ENCODE data around the gene GNS. TPM values are rescaled to one million over a fixed set of nuclear protein-coding genes. Genes with fewer than 3 reads are reported as not detected.

The GNS gene
- total RNA-seq, 1 experiment from 2014 or later, result 64.1 TPM

DNA sequence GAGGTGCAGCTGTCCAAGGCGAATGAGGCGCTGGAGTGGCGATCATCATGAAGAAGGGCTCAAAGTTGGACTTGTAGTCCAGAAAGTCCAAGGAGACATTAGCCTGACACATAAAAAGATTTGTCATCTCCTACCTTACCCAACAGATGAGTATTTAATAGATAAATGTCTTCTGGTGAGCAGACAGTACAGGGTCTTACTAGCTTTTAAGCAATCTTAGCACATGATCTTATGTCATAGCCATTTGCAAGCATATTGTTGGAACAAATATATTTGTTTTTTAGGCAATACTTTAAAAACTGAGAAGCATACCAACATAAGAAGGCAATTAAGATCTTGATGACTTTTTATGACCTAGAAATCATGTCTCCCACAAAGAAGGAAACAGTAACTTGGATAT is 16.0 kb downstream of the GNS start:
- no peak for DNase-seq (ENCODE audit: low spot score)
- in situ Hi-C loops (cut with HindIII; ENCODE audit: low sequenced_read_pairs), result no loop called here

DNA sequence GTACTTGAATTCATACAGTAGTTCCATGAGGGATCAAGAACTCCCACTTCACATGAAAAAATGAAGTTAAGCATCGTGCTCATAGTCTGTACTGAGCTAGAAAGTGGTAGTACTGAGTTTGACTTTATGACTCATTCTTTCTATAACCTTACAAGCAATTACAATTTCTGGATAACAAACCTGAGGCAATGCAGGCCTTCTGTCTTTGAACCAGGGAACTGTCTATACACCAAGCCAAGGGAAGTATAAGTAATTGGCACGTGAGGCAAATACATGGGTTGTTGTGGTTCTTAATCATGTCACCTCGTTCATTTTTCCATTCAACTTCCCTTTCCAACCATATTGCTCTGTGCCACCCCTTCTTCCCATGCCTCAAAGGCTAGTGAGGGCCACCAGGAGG is 16.8 kb downstream of the GNS start:
- in situ Hi-C loops (cut with HindIII; ENCODE audit: low sequenced_read_pairs), result no loop called here
- no peak for DNase-seq (ENCODE audit: low spot score)

DNA sequence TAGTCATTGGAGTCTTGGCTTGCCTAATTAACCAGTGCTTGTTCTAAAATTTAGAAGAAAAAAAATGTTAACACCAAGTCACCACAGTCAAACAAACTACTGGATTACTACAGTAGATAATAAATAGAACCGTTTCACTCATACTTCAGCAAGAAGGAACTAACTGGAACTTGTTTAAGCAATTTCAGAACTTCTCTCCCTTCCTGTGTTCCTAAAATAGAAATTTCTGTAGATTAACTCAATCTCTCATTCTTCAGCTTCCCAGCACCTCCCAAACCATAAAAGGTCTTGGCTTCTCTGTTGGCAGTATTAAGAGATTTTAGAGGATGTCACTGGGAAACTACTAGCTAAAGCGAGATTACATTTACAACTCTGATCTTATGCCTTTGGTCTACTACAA is 18.6 kb downstream of the GNS start:
- in situ Hi-C loops (cut with HindIII; ENCODE audit: low sequenced_read_pairs), result no loop called here
- no peak for DNase-seq (ENCODE audit: low spot score)

GRCh38 chr12:64739778-64740177 is 19.4 kb downstream of the GNS start:
- in situ Hi-C loops (cut with HindIII; ENCODE audit: low sequenced_read_pairs), result no loop called here
- DNase-seq (ENCODE audit: low spot score), result no peak

GRCh38 chr12:64737539-64737938 is 21.7 kb downstream of the GNS start:
- in situ Hi-C loops (cut with HindIII; ENCODE audit: low sequenced_read_pairs), result no loop called here
- no peak for DNase-seq (ENCODE audit: low spot score)

GRCh38 chr12:64736771-64737170 is 22.4 kb downstream of the GNS start:
- no peak for DNase-seq (ENCODE audit: low spot score)
- in situ Hi-C loops (cut with HindIII; ENCODE audit: low sequenced_read_pairs), result no loop called here

GRCh38 chr12:64735442-64735841 is 23.8 kb downstream of the GNS start:
- no peak for DNase-seq (ENCODE audit: low spot score)
- in situ Hi-C loops (cut with HindIII; ENCODE audit: low sequenced_read_pairs), result no loop called here

DNA sequence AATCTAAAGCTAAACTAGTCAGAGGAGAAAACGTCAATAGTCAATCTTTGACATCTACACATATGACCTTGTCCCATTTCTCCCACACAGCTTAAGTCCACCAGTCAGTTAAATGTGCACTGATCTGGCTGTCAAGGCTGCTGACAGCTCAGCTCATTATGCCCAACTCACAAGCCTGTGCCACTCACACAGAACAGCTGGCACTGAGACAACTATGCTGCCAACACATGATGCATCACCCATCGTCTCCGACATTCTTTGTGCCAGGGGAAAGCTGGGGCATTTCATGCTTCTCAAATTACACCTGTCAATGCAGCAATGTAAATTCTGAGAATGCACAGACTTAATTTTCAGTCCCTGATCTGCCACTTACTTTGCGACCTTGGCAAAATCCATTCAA is 25.3 kb downstream of the GNS start:
- no peak for DNase-seq (ENCODE audit: low spot score)
- in situ Hi-C loops (cut with HindIII; ENCODE audit: low sequenced_read_pairs), result no loop called here

- in situ Hi-C loops (cut with HindIII; ENCODE audit: low sequenced_read_pairs), result no loop called here
- no peak for DNase-seq (ENCODE audit: low spot score)
Observed at GRCh38 chr12:64731683-64732082, 27.5 kb downstream of the GNS start.

- no peak for DNase-seq (ENCODE audit: low spot score)
- in situ Hi-C loops (cut with HindIII; ENCODE audit: low sequenced_read_pairs), result no loop called here
Observed at GRCh38 chr12:64730588-64730969, 28.6 kb downstream of the GNS start.

- DNase-seq (ENCODE audit: low spot score), result no peak
- in situ Hi-C loops (cut with HindIII; ENCODE audit: low sequenced_read_pairs), result no loop called here
Observed at GRCh38 chr12:64729909-64730587, 29.2 kb downstream of the GNS start.

GRCh38 chr12:64724201-64724745 is 34.9 kb downstream of the GNS start:
- no peak for DNase-seq (ENCODE audit: low spot score)
- in situ Hi-C loops (cut with HindIII; ENCODE audit: low sequenced_read_pairs), result no loop called here

GRCh38 chr12:64723630-64724029 is 35.6 kb downstream of the GNS start:
- in situ Hi-C loops (cut with HindIII; ENCODE audit: low sequenced_read_pairs), result no loop called here
- DNase-seq (ENCODE audit: low spot score), result no peak

DNA sequence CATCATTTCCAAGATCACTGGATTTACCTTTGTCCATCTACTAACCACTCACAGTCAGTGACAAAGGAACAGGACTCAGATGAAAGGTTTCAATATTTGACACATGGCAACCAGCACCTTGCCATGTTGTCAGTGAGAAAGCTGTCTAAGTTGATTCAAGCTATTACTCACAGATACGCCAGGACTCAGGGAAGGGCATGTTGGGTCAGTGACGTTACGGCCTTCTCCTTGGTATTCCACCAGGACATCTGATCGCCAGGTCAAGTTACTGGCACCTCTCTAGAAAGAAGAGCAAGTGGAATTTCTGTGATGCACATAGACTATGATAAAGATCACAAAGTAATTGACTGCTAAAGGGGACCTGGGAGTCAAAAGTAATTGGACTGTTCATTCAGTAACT is 36.4 kb downstream of the GNS start:
- in situ Hi-C loops (cut with HindIII; ENCODE audit: low sequenced_read_pairs), result no loop called here

DNA sequence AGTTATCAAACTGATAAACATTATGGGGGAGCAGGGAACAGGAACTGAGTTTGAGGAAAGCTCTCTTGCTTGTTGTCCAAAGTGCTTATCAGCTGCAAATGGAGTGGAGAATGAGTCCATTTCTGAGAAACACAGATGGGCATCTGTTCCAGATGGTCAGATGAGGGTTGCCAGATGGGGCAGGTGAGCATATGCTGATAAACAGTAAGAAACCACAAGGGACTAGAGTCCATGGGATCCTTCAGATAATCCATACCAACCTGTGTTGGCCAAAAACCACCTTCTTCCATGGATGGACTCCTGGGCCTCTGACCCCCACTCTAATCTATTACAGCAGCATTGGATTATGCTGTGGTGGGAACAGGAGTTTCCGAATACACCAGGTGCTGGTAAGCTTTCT is 38.3 kb downstream of the GNS start:
- in situ Hi-C loops (cut with HindIII; ENCODE audit: low sequenced_read_pairs), result no loop called here

More for the DNA sequence above, 36.4 kb downstream of the GNS start:
- no peak for DNase-seq (ENCODE audit: low spot score)

DNA sequence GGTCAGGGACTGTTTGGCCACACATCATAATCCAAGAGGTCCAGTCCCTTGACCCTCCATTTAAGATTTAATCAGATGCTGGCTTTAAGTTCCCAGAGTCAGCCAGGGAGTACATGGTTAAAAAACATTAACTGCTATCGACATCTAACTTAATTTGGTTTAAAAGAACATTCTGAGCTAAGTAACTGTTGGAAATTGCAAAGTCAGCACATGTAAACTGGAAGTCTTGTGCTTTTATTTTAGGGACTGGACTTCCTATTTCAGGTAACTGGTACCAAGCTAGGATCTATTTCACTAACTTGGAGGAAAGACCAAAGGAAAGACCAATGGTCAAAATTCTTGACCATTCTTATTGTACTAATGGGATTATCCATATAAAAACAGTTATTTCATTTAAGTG is 40.6 kb downstream of the GNS start:
- in situ Hi-C loops (cut with HindIII; ENCODE audit: low sequenced_read_pairs), result no loop called here
- DNase-seq (ENCODE audit: low spot score), result no peak

More for the DNA sequence above, 38.3 kb downstream of the GNS start:
- DNase-seq (ENCODE audit: low spot score), result no peak

GRCh38 chr12:64716839-64717455 is 42.3 kb downstream of the GNS start:
- in situ Hi-C loops (cut with HindIII; ENCODE audit: low sequenced_read_pairs), result no loop called here

DNA sequence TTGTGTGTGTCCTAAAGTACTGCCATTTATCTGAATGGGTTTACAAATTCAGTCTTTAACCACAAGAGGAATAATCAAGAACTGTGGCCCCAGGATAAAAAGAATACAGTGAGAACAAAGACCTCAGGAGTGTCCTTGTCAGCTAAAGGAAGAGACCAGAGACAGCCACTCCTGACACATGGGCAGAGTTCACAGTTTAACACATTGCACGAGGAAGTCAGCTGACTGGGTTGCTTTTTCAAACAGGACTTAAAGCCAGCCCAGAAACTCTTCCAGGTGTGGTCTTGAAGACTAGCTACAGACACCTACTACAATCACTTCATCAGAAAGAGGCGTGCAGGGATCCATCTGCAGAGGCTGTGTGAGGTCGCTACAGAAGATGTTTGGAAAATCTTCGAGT is 42.8 kb downstream of the GNS start:
- DNase-seq (ENCODE audit: low spot score), result no peak
- in situ Hi-C loops (cut with HindIII; ENCODE audit: low sequenced_read_pairs), result no loop called here

More at GRCh38 chr12:64716839-64717455, 42.3 kb downstream of the GNS start:
- no peak for DNase-seq (ENCODE audit: low spot score)

GRCh38 chr12:64714551-64714968 is 44.6 kb downstream of the GNS start:
- in situ Hi-C loops (cut with HindIII; ENCODE audit: low sequenced_read_pairs), result no loop called here
- no peak for DNase-seq (ENCODE audit: low spot score)

DNA sequence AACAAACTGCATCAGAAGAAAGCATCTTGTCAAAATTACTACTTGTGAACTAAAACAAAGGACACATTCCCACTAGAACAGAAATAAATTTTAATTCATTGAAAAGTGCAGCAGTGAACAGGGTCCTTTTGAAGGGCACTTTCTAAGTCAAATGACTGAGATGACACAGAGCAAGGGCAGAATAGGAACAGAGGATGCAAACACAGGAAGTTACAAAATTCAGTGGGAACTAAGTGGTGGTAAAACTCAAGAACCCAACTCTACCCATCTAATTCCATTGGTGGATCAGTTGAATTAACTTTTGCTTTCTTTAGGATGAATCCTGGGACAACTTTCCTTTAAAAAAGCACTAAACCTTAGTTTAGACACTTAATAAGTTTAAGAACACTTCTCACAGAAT is 45.8 kb downstream of the GNS start:
- DNase-seq (ENCODE audit: low spot score), result no peak
- in situ Hi-C loops (cut with HindIII; ENCODE audit: low sequenced_read_pairs), result no loop called here

- DNase-seq (ENCODE audit: low spot score), result no peak
- in situ Hi-C loops (cut with HindIII; ENCODE audit: low sequenced_read_pairs), result no loop called here
Observed at GRCh38 chr12:64709429-64709828, 49.8 kb downstream of the GNS start.

All from G401 (cell line).